Body of pancreas (tissue), 4 donors: ENCODE measurements around the gene ARID3A. TPM values are rescaled to one million over a fixed set of nuclear protein-coding genes. Genes with fewer than 3 reads are reported as not detected.
A peak's percentile ranks its signal among the peaks of the same experiment; 100 is the strongest.

Experiments used
- ATAC-seq: fragments of 150-250 bp; one replicate; pipeline ENCODE4 v1.9.1; 2016
- DNase-seq, 4 donors: peaks; one replicate each; pipeline ENCODE4 v3.0.0-alpha.2; 2019
- H3K27ac ChIP-seq, 4 donors: fragments of 200-600 bp; sonication (generic); 1 replicate in 3 of 4; 2 replicates in 1 of 4; pipeline versions ENCODE4 v1.5.1 to v1.6.1; 2016 to 2019; ENCODE audit warnings: mild to moderate bottlenecking in 1 of 4, mixed read lengths in 1 of 4, moderate library complexity in 1 of 4
- H3K27me3 ChIP-seq, 2 donors: fragments of 200-600 bp; sonication (generic); one replicate each; pipeline ENCODE4 v1.6.0; 2016; ENCODE audit warnings: mild to moderate bottlenecking in 1 of 2
- H3K36me3 ChIP-seq, 2 donors: fragments of 200-600 bp; sonication (generic); replicated peaks in 1 of 2; 2 replicates each; pipeline ENCODE4 v1.5.1; 2016; ENCODE audit warnings: low read depth in 2 of 2; ENCODE audit not compliant: insufficient read depth in 1 of 2
- H3K4me1 ChIP-seq: fragments of 200-600 bp; sonication (generic); one replicate; pipeline ENCODE4 v1.6.0; 2016
- H3K4me3 ChIP-seq, 2 donors: fragments of 200-600 bp; sonication (generic); 1 replicate in 1 of 2; 2 replicates in 1 of 2; pipeline ENCODE4 v1.5.1; 2016 to 2019
- H3K9me3 ChIP-seq, 3 donors: fragments of 200-600 bp; sonication (generic); 1 replicate in 2 of 3; 2 replicates in 1 of 3; pipeline ENCODE4 v1.5.1; 2016
- CTCF ChIP-seq, 7 experiments: fragments of 450-650 bp in 4 of 7; fragments of 200-600 bp in 3 of 7; sonication (generic) in 3 of 7; IDR thresholded peaks; one replicate each; pipeline ENCODE4 v1.5.1; 2016 to 2019; ENCODE audit warnings: antibody characterized with exemption in 7 of 7
- POLR2A ChIP-seq, 3 donors: fragments of 450-650 bp; IDR thresholded peaks; one replicate each; pipeline ENCODE4 v1.6.1; 2016; ENCODE audit warnings: antibody characterized with exemption in 3 of 3, mild to moderate bottlenecking in 2 of 3
- whole genome bisulfite sequencing, 2 donors: methylation state at CpG; one replicate each; pipeline ENCODE4 v1.1.5; 2017; 5-methylcytosine and 5-hydroxymethylcytosine counted together
- intact Hi-C: fragments of 100-400 bp; cut with DNase I; formaldehyde crosslinking; loops from one replicate; pipeline ENCODE4 v1.15.1; 2023
- total RNA-seq, 2 donors: library from RNA; depleted of rRNA; stranded (reverse); fragments of >200 nt; gene quantifications; one replicate each; pipeline ENCODE4 v1.1.0, GENCODE V29; 2016

Gene ARID3A
- total RNA-seq, 2 donors from 2014 or later: 3.1 to 5.9 TPM

- Histone ChIP-seq H3K27me3 (no peaks in the 10 kb centered on the region), H3K36me3 (peaks cover 4 to 7% of the 10 kb centered on the region in 2 donors), H3K9me3 (no peaks in the 10 kb centered on the region), H3K4me3 (no peak overlapping the region), H3K4me1 (no peaks in the 10 kb centered on the region), H3K27ac (no peak overlapping the region)
- DNase-seq: no peak
- TF ChIP-seq CTCF (IDR thresholded peaks at IDR 0.05): no peak
- no peak for TF ChIP-seq POLR2A (IDR thresholded peaks at IDR 0.05)
- no peak for ATAC-seq
- intact Hi-C loops: no loop called here
- 90 to 95% methylated on average over 25 to 37 of the region's 51 CpGs for WGBS, 2 donors
Observed at GRCh38 chr19:884420-885211, 41.2 kb upstream of the ARID3A start.

- DNase-seq (no peak), ATAC-seq (no peak)
- WGBS, 2 donors: 92 to 96% methylated on average over 36 to 50 of the region's 64 CpGs
- no peaks in the 10 kb centered on the region for H3K9me3 ChIP-seq
- no peak overlapping the region for H3K27ac ChIP-seq
- peaks cover 7% of the 10 kb centered on the region in 2 donors for H3K36me3 ChIP-seq
- H3K4me1 ChIP-seq: peaks cover under 1% of the 10 kb centered on the region
- TF ChIP-seq CTCF (IDR thresholded peaks at IDR 0.05) (no peak), POLR2A (IDR thresholded peaks at IDR 0.05) (no peak)
- no peak overlapping the region for H3K4me3 ChIP-seq
- intact Hi-C loops: no loop called here
- no peaks in the 10 kb centered on the region for H3K27me3 ChIP-seq
Observed at GRCh38 chr19:885536-886224, 40.2 kb upstream of the ARID3A start.

- Histone ChIP-seq H3K4me1 (peaks cover 9% of the 10 kb centered on the region), H3K27me3 (no peaks in the 10 kb centered on the region), H3K9me3 (no peaks in the 10 kb centered on the region), H3K27ac (no peak overlapping the region), H3K36me3 (peaks cover 3 to 5% of the 10 kb centered on the region in 2 donors), H3K4me3 (no peak overlapping the region)
- DNase-seq: peak in 3 of 4 donors; percentile 42 to 60 (median 48)
- WGBS, 2 donors: 82 to 89% methylated on average over 16 of the region's 16 CpGs
- intact Hi-C loops: no loop called here
- no peak for ATAC-seq
- TF ChIP-seq CTCF (IDR thresholded peaks at IDR 0.05): no peak
- TF ChIP-seq POLR2A (IDR thresholded peaks at IDR 0.05): no peak
Observed at GRCh38 chr19:887072-887471, 38.8 kb upstream of the ARID3A start.

- H3K36me3 ChIP-seq: peaks cover 3 to 5% of the 10 kb centered on the region in 2 donors
Observed at GRCh38 chr19:887599-887998, 38.2 kb upstream of the ARID3A start.

More at GRCh38 chr19:887599-887998, 38.2 kb upstream of the ARID3A start:
- Histone ChIP-seq H3K4me3 (no peak overlapping the region), H3K27ac (no peak overlapping the region), H3K4me1 (peaks cover 9% of the 10 kb centered on the region), H3K9me3 (no peaks in the 10 kb centered on the region), H3K27me3 (no peaks in the 10 kb centered on the region)
- WGBS, 2 donors: 95 to 96% methylated on average over 10 of the region's 10 CpGs
- DNase-seq (no peak), ATAC-seq (no peak)
- intact Hi-C loops: no loop called here
- TF ChIP-seq POLR2A (IDR thresholded peaks at IDR 0.05) (no peak), CTCF (IDR thresholded peaks at IDR 0.05) (no peak)
